SK-N-SH (cell line): ENCODE measurements around the gene CTU1.

Experiments
- EP300 ChIP-seq, 2 experiments: IDR thresholded peaks; 2 replicates each; pipeline versions ENCODE4 v1.4.0 to v1.6.1; 2012; ENCODE audit warnings: borderline replicate concordance in 1 of 2, low read depth in 1 of 2, low read length in 1 of 2
- EZH2phosphoT487 ChIP-seq: fragments of 200-600 bp; sonication (generic); IDR thresholded peaks from 2 replicates; pipeline ENCODE4 v1.6.1; 2017; ENCODE audit warnings: low read depth, mixed run types, mild to moderate bottlenecking, antibody characterized with exemption, moderate library complexity, borderline replicate concordance
- FOXM1 ChIP-seq: IDR thresholded peaks from 2 replicates; pipeline ENCODE4 v1.4.0; 2012; ENCODE audit warnings: low read depth, mild to moderate bottlenecking
- GATA2 ChIP-seq: sonication (generic); formaldehyde crosslinking; IDR thresholded peaks from 2 replicates; pipeline ENCODE4 v1.5.0; 2020; ENCODE audit warnings: mild to moderate bottlenecking, missing genetic modification reagents
- NFIC ChIP-seq: IDR thresholded peaks from 2 replicates; pipeline ENCODE4 v1.4.0; 2012; ENCODE audit warnings: borderline replicate concordance
- POLR2AphosphoS5 ChIP-seq: IDR thresholded peaks from 2 replicates; pipeline ENCODE4 v1.6.1; 2012; ENCODE audit warnings: low read depth, low read length
- RCOR1 ChIP-seq: fragments of 150-350 bp; IDR thresholded peaks from 2 replicates; pipeline ENCODE4 v1.6.1; 2017; ENCODE audit warnings: antibody characterized with exemption, low read length
- RXRA ChIP-seq: IDR thresholded peaks from 2 replicates; pipeline ENCODE4 v1.4.0; 2012; ENCODE audit warnings: low read depth, mild to moderate bottlenecking, borderline replicate concordance
- SIN3A ChIP-seq: IDR thresholded peaks from 2 replicates; pipeline ENCODE4 v1.6.1; 2012; ENCODE audit warnings: low read depth, mild to moderate bottlenecking, low read length, moderate library complexity, borderline replicate concordance
- TAF1 ChIP-seq: IDR thresholded peaks from 2 replicates; pipeline ENCODE4 v1.6.1; 2012; ENCODE audit warnings: low read depth, mild to moderate bottlenecking, low read length, moderate library complexity, borderline replicate concordance
- ZBTB33 ChIP-seq: IDR thresholded peaks from 2 replicates; pipeline ENCODE4 v1.4.0; 2012; ENCODE audit warnings: low read depth, borderline replicate concordance
- TF ChIP-seq, protein P1 (sequence below): IDR thresholded peaks from 2 replicates; pipeline ENCODE4 v1.4.0; 2012; ENCODE audit warnings: low read depth
- TF ChIP-seq, protein P2 (sequence below): fragments of 200-600 bp; sonication (generic); IDR thresholded peaks from 2 replicates; pipeline ENCODE4 v1.6.1; 2017; ENCODE audit warnings: antibody characterized with exemption, mild to moderate bottlenecking, moderate library complexity

- no peak for TF ChIP-seq FOXM1
- no peak for TF ChIP-seq RXRA
- TF ChIP-seq ZBTB33 = no peak
- TF ChIP-seq, protein P1, sequence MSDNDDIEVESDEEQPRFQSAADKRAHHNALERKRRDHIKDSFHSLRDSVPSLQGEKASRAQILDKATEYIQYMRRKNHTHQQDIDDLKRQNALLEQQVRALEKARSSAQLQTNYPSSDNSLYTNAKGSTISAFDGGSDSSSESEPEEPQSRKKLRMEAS = no peak
- TF ChIP-seq, protein P2, sequence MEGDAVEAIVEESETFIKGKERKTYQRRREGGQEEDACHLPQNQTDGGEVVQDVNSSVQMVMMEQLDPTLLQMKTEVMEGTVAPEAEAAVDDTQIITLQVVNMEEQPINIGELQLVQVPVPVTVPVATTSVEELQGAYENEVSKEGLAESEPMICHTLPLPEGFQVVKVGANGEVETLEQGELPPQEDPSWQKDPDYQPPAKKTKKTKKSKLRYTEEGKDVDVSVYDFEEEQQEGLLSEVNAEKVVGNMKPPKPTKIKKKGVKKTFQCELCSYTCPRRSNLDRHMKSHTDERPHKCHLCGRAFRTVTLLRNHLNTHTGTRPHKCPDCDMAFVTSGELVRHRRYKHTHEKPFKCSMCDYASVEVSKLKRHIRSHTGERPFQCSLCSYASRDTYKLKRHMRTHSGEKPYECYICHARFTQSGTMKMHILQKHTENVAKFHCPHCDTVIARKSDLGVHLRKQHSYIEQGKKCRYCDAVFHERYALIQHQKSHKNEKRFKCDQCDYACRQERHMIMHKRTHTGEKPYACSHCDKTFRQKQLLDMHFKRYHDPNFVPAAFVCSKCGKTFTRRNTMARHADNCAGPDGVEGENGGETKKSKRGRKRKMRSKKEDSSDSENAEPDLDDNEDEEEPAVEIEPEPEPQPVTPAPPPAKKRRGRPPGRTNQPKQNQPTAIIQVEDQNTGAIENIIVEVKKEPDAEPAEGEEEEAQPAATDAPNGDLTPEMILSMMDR = no peak
- TF ChIP-seq GATA2 (CRISPR knock-in tag) = no peak
- TF ChIP-seq POLR2AphosphoS5 = no peak
- TF ChIP-seq SIN3A = no peak
- TF ChIP-seq EZH2phosphoT487 = no peak
- TF ChIP-seq RCOR1 = no peak
- no peak for TF ChIP-seq TAF1
- no peak for TF ChIP-seq NFIC
- no peak for TF ChIP-seq EP300 (IDR thresholded peaks at IDR 0.05; ENCODE audit: borderline replicate concordance in 1 of 2, low read depth in 1 of 2, low read length in 1 of 2)
These were observed 17.3 kb upstream of the CTU1 start for GRCh38 chr19:51125421-51126075.
